ENCODE measurements around the gene PNMA8C.

The PNMA8C gene

DNA sequence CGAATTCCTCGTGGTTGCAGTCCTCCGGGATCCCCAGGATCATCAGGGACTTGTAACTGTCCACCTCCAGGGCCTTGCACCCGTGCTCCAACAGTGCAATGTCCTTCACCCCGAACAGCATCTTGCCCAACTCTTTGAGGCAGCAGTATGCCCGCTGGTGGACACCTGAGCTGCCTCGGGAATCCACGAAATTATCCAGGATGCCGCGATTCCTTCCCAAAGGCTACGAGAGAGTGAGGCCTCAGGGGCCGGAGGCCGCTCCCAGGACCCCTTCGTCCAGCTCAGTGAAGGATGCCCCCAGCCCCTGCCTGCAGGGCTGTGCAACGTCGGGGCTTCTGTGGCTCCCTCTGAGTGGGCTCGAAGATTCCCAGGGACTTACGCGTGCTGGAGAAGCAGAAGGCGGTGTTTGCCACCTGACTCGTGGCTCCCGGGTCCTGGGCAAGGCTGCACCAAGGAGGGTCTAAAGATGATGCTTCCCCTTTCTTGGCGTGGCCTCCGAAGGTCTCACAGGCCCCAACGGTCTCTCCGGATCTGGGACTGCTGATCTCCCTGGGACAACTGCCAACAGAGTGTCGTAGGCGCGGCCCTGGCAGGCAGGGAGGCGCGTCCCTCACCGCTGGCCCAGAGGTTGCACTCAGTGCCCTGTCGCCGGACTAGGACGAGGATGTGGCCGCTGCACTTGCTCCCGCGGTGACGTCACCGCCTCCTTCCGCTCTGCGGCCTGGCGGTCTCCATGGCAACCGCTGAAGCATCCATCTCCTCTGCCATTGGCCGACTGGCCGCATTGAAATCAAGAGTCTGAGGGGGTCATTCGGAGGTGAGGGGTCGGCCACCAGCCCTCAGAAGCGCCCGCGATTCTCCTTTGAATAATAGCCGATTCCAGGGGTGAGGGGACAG lies at the start of gene PNMA8C:
PNMA8C (minus strand) TSS at position 698 of the 897 bp plus-strand sequence; CDS start at position 121, 577 bp downstream.
- DNase-seq = peak; percentile 30 to 93 (median 80)

DNA sequence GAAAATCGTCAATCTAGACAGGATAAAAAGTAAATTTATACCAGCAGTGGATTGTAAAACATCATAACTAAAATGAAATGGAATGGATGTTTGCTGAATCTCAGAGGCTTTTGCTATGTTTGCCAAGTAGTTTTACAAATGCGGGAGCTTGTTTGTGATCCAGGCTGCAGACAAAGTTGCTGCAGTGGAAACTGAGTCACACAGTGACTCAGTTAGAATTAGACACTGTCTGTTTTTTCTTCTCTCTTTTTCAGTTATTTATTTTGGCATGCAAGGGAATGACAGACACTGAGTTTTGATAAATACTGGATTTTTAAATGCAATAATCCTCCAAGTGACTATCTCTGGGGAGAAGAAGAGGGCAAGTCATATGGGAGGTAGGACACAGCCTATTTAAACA lies 47.2 kb upstream of the PNMA8C start:
- no peak for DNase-seq

DNA sequence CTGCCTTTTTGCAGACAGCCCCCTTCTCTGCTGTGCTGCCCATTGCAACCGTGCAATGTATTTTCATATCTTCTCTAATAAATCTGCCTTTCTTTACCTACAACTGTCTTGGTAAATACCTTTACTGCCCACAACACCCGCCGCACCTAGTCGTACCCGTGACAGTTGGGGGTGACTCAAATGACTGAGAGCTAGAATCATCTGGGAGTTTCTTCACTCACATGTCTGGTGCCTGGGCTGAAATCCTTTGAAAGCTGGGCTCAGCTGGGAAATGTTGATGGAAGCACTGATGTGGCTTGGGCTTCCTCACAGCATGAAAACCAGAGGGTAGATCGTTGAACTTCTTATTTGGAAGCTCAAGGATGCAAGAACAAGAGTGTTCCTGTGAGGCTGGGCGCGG lies 45.5 kb upstream of the PNMA8C start:
- DNase-seq = no peak

DNA sequence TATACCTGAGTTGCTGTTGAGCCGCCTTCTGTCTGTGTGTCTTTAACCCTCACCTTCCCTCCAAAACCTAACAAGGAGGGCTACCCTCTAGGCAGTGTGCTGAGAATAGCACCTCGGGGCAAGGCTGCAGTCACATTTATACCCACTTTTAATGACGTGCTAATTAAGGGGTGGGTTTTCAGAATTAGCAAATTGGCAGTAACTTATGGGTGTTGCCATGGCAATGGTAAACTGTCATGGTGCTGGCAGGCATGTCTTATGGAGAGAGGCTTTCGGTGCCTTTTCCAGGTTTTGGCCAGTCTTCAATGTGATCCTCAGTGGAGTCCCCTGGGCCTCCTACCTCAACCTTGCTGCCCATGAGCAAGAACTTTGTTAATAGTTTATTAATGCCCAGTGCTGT lies 43.9 kb upstream of the PNMA8C start:
- no peak for DNase-seq

DNA sequence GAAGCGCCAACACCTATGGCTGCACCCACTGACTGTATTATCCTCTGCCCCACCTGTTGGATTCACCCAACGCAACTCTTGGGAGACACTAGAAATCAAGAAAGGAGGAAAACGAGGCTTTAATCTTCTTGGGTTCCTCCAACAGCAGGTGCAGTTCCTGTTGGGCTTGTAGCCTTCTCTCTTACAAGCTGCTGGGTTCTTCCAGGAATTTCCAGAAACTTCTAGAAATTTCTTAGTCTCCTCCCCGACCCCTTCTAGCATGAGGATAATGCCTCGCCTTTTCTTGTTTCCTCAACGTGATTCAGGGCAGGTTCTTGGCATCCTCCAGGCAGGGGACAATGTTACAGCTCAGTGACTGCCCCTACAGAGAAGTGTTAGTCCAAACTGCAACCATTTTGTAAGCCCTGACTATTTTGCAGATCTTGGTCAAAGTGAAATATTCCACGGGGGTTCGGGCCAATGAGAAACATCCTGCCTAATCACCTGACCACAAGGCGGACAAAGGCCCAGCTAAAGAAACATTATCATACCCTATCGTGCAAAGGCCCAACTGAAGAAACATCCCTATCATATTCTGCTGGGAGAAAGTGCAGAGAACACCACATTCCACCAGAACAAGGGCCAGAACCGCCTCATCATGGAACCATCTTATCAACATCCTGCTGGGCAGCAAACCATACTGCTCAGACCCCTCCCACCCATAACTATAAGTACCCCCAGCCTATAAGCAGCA lies 43.2 kb upstream of the PNMA8C start:
- peak in 1 of 58 donors; percentile 49 for DNase-seq

DNA sequence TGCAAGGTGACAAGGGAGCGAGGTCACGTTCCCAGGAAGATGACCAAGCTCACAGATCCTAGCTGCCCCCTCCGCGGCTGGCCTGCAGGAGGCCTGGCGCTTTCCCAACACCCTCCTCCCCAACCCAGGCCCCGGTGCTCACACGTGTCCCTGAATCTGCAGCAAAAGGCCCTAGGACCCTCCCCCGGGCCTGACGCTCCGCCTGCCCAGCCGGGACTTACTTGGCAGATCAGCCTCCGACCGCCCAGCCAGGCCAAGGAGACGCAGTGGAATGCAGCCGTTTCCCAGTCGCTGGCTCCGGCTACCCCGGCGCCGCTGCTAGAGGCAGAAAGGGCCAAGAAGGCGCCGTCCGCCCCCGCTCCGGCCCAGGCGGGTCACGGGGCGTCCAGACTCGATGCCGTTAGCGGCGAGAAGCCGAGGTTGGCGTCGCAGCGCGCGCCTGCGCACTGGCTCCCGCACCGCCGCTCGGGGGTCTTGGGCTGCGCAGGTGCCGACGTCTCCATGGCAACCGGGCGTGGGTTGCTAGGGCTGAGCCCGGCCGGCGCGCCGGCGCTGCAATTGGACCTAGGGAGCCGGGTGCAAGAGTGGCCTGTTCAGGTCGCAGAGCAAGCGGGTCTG lies 42.5 kb upstream of the PNMA8C start, which contains the start of gene PNMA8A:
PNMA8A (minus strand) TSS at position 448 of the 618 bp plus-strand sequence. CDS start 528 bp downstream, outside the sequence.
- DNase-seq = peak; percentile 22 to 91 (median 77)

DNA sequence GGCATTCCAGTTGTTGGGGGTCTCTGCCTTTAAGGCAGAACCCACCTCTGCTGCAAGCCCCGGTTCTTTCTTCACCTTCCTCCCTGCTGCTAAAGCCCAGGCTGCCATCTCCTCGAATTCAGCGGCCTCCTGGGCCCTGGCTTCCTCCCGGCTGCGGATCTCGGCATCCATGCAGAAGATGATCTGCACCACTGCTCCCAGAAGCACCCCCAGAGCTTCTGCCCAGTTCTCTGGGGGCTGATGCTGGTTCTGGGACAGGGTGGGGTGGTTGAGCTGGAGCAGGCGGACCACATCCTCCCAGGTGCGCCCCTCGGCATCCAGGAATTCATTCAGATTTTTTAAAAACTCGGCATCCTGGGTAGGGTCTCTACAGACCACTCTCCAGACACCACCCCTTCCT lies 41.6 kb upstream of the PNMA8C start:
- no peak for DNase-seq

DNA sequence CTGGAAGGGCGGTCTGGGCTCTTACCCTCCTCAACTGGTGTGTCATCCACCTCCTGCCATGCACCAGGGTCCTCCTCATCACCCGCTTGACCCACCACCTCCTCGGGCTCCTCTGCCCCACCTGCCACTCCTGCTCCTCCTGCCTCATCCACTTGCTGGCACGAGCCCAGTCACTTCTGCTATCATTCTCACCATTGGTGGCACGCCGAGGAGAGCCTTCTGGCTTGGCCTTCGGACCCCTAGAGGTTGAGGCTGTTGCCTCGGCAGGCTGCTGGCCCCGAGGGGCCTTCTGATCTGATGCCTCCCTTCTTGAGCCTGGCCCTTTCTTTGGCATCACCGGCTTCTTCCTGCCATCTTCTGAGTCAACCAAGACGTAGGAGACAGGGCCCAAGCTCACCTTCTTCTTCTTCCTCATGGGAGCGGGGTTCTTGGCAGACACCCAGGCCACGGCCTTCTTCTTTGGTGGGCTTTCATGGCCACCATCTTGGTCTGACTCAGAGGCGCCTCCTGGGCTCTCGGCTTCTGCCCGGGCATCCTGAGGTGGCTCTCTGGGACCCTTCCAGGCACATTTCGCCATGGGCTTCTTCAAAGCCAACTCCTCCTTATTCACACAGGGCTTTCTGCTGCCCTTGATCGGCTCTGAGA lies 40.9 kb upstream of the PNMA8C start:
- no peak for DNase-seq

DNA sequence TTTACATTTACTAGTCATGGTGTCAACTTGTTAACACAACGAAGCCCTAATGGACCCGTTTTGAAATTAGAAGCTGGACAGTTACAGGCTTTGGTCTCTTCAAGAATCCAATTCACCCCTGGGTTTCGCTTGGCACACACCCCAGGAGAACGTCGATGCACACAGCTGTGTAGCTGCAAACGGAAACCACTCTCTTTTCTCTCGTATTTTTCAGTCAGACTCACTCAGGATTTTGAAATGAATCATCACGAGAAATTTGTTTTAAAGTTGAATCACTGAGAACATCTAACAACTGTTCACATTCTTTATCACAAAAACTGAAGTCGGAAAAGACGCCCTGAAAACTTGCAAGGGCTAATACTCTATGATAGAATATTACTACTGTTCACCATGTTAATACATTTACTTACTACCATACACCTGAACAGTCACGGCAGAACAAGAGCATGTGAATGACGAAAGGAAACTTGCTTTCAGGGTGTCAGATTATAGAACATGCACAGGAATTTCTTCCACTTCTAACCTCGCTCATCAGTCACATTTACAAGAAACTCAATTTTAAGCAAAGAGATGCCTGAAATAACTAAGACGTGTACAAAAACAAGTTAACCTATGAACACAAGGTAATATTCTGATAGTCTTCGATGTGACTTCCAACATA lies 37.9 kb upstream of the PNMA8C start:
- peak in 1 of 58 donors; percentile 9 for DNase-seq

DNA sequence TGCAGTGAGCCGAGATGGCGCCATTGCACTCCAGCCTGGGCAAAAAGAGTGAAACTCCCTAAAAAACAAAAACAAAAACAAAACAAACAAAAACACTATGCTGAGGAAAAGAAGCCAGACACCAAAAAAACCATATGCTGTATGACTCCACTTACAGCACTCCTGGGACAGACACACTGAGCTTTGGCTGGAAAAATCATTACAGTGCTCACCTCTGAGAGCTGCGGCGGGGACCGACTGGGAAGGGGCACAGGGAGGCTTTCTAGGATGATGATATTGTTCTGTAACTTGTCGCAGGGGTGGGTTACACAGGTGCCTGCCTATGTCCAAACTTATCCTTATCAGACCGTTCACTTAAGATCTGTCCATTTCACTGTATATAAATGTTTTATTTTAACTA lies 34.8 kb upstream of the PNMA8C start:
- no peak for DNase-seq

DNA sequence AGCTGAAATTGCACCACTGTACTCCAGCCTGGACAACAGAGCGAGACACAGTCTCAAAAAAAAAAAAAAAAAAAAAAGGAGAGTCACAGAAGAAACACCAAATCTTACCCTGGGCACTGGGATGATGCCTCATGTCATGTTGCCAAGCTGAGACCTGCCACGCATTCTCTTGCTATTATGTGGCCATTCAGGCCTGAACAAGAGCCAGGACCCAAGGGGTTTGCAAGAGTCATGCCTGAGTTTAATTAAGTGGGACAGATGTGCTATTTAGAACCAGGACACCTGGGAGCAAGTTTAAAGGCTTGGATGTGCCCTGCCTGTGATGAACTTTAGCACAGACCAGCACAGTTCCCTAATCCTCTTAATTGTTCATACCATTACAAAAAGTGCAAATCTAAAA lies 32.8 kb upstream of the PNMA8C start:
- no peak for DNase-seq

DNA sequence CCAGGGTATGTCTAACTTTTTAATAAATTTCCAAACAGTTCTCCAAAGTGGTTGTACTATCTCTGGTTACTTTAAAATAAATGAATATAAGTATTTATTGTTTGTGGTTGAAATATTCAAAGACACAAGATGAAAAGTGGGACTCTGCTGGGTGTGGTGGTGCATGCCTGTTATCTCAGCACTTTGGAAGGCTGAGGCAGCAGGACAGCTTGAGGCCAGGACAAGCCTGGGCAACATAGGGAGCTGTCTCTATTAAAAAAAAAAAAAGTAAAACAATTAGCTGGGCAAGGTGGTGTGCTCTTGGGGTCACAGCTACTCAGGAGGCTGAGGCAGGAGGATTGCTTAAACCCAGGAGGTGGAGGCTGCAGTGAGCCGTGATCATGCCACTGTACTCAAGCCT lies 32.2 kb upstream of the PNMA8C start:
- DNase-seq = no peak

DNA sequence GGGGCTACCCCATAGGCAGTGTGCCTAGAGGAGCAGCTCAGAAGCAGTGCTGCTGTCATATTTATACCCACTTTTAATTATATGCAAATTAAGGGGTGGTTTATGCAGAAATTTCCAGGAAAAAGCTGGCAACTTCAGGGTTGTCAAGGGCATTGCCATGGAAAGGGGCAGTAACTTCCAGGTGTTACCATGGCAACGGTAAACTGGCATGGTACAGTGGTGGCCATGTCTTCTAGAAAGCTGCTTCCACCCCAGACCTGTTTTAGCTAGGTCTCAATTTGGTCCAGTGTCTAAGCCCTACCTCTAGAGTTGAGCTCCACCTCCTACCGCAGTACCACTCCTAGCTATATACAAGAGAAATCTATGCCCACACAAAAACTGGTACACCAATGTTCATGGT lies 31.3 kb upstream of the PNMA8C start:
- no peak for DNase-seq

DNA sequence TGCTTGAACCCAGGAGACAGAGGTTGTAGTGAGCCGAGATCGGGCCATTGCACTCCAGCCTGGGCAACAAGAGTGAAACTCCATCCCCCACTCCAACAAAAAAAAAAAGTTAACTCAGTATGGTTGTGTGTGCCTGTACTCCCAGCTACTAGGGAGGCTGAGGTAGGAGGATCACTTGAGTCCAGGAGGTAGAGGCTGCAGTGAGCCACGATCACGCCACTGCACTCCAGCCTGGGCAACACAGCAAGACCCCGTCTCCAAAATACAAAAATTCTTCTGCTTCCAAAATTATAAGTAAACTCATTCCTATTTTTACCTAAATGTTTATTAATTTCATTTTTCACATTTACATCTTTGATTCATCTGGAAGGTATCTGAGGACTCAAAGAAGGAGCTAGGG lies 28.2 kb upstream of the PNMA8C start:
- no peak for DNase-seq

DNA sequence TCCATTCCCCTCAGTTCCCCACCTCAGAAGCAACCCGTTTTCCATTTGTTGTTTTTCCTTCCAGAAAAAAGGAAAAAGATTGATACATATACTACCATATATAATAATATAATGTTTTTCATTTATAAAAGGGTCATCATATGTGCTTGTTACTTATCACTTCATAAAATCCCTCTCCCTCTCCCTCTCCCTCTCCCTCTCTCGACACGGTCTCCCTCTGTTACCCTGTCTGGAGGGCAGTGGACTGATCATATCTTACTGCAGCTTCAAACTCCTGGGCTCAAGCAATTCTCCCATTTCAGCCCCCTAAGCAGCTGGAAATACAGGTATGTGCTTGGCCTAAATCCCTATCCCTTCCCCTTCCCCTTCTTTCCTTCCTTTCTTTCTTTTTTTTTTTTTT lies 25.5 kb upstream of the PNMA8C start:
- no peak for DNase-seq

DNA sequence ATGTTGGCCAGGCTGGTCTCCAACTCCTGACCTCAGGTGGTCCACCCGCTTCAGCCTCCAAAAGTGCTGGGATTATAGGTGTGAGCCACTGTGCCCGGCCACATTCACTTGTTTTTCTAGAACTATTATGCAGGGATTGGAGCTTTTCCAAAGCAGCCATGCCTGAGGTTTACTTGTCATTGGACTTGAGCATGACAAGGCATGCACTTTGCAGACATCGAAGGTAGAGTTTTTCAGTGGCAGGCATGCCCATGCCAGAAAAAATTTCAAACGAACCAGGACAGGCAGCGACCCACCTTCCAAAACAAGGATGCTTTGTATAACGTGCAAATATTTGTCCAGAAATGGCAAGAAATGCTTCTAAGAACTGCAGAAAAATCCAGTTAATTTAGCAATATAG lies 24.9 kb upstream of the PNMA8C start:
- no peak for DNase-seq

DNA sequence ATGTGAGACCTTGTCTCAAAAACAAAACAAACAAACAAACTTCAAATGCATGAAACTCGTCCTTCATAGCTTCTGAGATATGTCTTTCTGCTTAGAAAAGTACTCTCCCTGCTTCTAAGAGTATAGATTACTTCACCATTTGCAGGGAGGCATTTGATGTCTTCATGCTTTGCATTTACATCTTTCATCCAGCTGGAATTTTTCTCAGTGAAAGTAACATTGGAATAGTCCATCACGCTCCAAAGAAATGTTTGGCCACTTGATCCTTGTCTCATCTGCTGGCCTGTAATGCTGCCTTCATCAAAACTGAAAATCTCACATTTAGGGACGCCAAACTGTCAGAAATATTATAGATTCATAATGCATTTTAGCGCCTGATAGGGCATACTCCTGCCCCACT lies 23.4 kb upstream of the PNMA8C start:
- no peak for DNase-seq

DNA sequence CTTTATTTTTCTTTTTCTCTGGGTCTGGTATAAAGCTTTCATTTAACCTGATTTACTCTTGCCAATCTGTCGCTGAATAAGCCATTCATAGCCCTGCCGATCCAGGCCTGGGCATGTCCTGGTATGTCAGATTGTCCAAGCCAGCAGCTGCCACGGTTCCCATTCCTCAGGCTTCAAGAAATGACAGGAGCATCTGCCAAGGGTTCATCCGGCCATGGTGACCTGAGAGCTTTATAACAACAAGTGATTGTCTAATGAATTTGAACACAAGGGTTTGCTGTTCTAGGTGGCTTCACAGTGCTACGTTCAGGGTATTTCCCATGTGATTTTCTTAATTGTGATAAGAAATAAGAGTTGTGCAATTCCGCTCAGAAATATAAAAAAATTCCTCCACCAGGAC lies 22.6 kb upstream of the PNMA8C start:
- peak in 6 of 58 donors; percentile 5 to 49 (median 20) for DNase-seq

DNA sequence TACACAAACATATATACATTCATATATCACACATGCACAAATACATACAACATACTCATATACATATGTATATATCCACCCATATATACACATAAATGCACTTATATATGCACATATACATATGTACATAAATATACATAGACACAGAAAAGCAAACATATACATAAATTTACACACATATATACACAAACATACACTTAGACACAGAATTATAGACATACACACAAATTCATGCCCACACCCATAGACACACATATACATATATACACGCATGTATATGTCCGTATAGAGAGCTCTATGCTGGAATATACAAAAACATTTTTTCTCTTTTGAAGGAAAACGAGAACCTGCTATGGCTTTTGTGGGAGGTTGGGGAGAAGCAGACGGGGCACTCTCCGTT lies 22.0 kb upstream of the PNMA8C start:
- no peak for DNase-seq

DNA sequence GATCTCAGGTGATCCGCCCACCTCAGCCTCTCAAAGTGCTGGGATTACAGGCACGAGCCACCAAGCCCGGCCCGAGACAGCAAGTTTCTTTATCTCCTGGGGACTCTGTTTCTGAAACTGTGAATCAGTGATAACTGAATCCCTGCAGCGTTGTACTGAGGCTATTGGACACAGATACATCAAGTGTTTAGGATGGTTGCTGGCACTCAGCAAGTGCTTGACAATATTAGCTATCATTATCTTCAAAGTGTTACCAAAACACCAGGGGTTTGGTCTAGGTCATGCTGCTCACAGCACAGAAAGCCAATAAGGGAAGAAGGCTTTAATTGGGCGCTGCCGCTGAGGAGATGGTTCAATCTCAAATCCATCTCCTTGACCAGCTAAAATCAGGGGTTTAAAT lies 20.5 kb upstream of the PNMA8C start:
- no peak for DNase-seq

DNA sequence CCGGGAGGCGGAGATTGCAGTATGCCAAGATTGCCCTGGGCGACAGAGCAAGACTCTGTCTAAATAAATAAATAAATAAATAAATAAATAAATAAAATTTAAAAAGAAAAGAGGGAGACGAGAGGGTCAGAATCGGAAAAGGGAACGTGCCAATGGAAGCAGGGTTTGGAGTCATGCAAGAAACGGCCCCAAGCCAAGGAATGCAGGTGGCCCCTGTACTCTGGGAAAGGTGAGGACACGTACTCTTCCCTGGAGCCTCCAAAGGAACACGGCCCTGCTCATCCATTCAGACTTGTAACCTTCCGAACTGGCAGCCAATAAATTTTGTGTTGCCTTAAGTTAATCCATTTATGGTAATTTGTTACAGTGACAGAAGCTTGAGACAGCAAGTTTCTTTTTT lies 19.9 kb upstream of the PNMA8C start:
- DNase-seq = no peak

Measured in anterior cingulate cortex (tissue), 58 donors.